HG02885 (cell line): Measurements from ENCODE around the gene PPFIA4.

Experiments used
- ATAC-seq: cut with Tn5 transposase; IDR thresholded peaks from one replicate; pipeline ENCODE4 v1.9.1; 2021; ENCODE audit warnings: mild to moderate bottlenecking; ENCODE audit not compliant: unreplicated experiment, poor library complexity

PPFIA4 gene

DNA sequence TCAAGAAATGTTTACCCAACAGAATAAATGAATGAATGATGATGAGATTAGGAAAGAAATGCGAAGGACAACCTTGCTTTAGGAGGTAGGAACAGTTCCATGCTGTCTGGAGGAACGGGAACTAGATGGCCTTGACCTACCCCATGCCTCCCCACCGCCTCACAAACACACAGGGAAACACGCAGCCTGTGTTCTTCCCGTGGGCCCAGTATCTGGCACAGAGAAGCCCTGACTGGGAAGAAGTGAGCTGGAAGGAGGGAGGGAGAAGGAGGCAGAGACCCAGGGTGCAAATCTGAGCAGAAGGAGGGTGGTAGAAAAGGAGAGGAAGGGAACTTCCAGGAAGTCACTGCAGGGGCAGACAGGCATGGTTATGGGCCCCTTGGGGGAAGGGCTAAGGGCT, 97.7 kb downstream of the PPFIA4 start:
- ATAC-seq, result no peak

GRCh38 chr1:203124546-203125317, 98.4 kb downstream of the PPFIA4 start:
- no peak for ATAC-seq

DNA sequence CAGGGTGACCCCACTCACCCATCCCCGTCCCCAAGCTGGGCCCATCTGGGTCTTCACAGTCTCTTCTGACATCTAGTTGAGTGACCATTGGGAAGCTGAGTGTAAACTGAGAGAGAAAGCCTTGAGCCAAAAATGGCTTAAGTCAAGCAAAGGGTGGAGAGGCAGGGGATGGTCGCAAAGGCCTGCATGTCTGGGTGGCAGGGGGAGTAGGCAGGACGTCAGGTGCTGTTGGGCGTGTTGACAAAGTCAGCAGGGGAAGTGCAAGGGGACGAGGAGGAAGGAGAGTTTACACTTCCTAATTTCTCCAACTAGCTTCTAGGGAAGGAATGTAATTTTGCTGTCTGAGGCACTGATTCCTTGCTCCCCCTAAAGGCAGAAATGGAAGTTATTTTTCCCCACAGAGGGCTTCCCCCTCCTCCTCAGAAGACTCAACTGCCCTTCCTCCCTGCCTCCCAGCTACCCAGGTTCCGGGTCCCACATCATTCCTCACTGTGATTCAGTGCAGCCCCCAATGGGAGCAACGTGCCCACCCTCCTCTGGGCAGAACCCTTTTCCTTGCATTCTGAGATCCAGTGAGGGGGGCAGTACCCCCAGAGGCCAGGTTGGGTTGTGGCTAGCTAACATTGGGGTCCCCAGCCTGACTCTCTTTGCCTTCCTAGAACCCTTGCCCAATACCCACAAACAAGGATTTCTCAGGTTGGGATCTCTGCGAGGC, 100.0 kb downstream of the PPFIA4 start:
- ATAC-seq, result no peak

GRCh38 chr1:203126866-203127665, 100.8 kb downstream of the PPFIA4 start:
- no peak for ATAC-seq

DNA sequence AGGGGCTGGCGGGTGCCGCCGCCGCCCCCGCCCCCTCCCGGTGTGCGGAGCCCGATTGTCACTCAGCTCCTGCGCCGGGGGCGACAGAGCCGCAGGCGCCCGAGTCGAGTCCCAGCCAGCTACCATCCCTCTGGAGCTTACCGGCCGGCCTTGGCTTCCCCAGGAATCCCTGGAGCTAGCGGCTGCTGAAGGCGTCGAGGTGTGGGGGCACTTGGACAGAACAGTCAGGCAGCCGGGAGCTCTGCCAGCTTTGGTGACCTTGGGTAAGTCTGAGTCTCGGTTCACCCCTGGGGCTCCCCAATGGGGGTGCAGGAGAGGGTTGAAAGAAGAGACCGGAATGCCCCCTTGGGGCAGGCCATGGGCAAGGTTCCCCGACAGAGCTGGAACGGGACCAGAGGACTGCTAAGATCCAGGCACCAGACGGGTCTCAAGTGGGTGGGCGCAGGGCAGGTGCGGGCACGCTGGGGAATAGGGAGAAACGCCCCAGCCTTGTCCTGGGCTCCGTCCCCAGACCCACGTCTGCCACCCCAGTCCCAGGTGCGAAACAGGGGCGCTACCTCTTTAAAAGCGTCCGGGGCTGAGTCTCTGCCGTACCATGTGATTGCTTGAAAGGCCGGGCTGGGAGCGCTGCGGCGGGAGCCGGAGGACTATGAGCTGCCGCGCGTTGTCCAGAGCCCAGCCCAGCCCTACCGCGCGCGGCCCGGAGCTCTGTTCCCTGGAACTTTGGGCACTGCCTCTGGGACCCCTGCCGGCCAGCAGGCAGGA, 101.6 kb downstream of the PPFIA4 start, which contains the start of gene ADORA1:
ADORA1 (plus strand) TSS at position 61 of the 765 bp plus-strand sequence. CDS start 1,116 bp downstream, outside the sequence.
- no peak for ATAC-seq

- no peak for ATAC-seq
Measured at GRCh38 chr1:203128431-203128715, 102.1 kb downstream of the PPFIA4 start.
